NCI-H1436 treated with DMSO at 0.1 percent for 48 hours (cell line): ENCODE measurements around the gene FOXC1.

Experiments used
- DNase-seq: peaks from one replicate; lab custom pipeline; 2025; lab: John Stamatoyannopoulos, UW

Gene FOXC1

GRCh38 chr6:1600063-1600763 is 9.5 kb upstream of the FOXC1 start:
- DNase-seq = no peak

GRCh38 chr6:1600764-1601157 is 9.0 kb upstream of the FOXC1 start:
- DNase-seq = no peak

- DNase-seq = no peak
These were observed 8.3 kb upstream of the FOXC1 start for GRCh38 chr6:1601158-1602048.

- no peak for DNase-seq
These were observed 7.5 kb upstream of the FOXC1 start for GRCh38 chr6:1602049-1602713.

- no peak for DNase-seq
These were observed 6.0 kb upstream of the FOXC1 start for GRCh38 chr6:1603708-1604107.

GRCh38 chr6:1604158-1605003 is 5.3 kb upstream of the FOXC1 start:
- no peak for DNase-seq

- no peak for DNase-seq
These were observed 4.5 kb upstream of the FOXC1 start for GRCh38 chr6:1605004-1605892.

- DNase-seq = no peak
These were observed 3.6 kb upstream of the FOXC1 start for GRCh38 chr6:1605893-1606779.

GRCh38 chr6:1606780-1607515 is 2.8 kb upstream of the FOXC1 start:
- DNase-seq = no peak

GRCh38 chr6:1607516-1608221 is 2.0 kb upstream of the FOXC1 start:
- DNase-seq = no peak

- no peak for DNase-seq
These were observed 1.3 kb upstream of the FOXC1 start for GRCh38 chr6:1608222-1609040.

- no peak for DNase-seq
These were observed 571 bp upstream of the FOXC1 start for GRCh38 chr6:1609041-1609647.

- DNase-seq = no peak
These were observed 994 bp downstream of the FOXC1 start for GRCh38 chr6:1610497-1611321.

GRCh38 chr6:1611322-1611571 is 1.5 kb downstream of the FOXC1 start:
- DNase-seq = no peak

GRCh38 chr6:1611572-1612298 is 2.0 kb downstream of the FOXC1 start:
- no peak for DNase-seq
